ENCODE data around the gene ATP5F1A.
"Not testable (repeated sequence)": the region's sequence is repeated elsewhere in the genome, so short reads cannot be mapped to it uniquely, and the experiment has no call there.

ATP5F1A gene

DNA sequence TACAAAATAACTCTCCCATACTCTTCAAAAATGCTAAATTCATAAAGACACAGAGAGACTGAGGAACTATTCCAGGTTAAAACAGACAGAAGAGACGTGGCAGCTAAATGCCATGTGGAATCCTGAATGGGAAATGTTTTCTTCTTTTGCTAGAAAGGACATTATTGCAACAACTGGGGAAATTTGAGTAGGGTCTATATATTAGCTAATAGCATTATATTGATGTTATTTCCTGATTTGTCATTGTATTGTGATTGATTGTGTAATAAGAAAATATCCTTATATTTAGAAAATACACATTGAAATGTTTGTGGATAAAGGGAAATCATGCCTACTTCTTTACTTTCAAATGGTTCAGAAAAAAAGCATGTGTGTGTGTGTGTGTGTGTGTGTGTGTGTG lies 49.5 kb downstream of the ATP5F1A start:
- no peak for DNase-seq (ENCODE audit: low read depth in 4 of 4, low spot score in 1 of 4)

DNA sequence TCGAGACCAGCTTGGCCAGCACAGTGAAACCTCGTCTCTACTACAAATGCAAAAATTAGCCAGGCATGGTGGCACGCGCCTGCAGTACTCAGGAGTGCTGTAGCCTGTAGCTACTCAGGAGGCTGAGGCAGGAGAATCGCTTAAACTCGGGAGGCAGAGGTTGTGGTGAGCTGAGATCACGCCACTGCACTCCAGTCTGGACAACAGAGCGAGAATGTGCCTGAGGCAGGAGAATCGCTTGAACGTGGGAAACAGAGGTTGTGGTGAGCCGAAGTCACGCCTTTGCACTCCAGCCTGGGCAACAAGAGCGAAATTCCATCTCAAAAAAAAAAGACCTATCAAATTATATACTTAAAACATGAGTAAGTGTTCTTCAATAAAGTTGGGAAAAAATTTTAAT lies 50.7 kb downstream of the ATP5F1A start:
- DNase-seq (ENCODE audit: low read depth in 4 of 4, low spot score in 1 of 4), result not testable (repeated sequence)

DNA sequence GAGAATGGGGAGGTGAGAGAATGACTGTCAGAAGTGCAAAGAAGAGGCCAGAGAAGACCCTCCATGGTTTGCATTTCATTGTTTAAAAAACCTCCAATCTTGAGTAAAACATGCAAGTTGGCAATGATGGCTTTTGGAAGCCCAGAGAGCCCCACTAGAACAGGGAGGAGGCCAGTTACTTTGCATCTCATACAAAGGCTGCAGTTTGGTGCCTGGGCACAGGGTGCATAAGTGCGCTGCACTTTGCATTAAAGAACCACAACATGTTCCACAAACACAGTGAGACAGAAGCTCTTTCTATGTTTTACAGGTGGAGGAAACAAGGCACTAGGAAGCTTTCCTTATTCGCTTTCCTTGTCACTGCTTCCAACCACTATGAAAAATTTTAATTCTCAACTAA lies 51.4 kb downstream of the ATP5F1A start:
- DNase-seq (ENCODE audit: low read depth in 4 of 4, low spot score in 1 of 4), result no peak

DNA sequence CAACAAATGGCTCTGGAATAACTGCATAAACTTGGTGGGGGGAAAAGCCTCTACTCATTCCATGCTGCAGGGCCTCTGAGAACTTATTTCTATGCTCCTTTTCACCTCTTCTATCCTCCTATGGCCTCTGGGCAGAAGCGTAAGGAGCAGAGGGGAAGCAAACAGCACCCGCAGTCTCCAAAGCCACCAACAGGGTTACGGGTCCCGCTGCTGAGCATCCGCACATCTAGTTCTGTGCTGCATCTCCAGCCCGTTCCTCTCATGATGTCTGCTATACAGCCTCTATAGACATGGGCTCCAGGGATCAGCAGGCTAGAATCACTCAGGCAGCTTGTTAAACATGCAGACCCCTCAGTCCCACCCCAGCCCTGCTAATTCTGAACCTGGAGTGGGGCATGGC lies 52.0 kb downstream of the ATP5F1A start:
- no peak for DNase-seq (ENCODE audit: low read depth in 4 of 4, low spot score in 1 of 4)

DNA sequence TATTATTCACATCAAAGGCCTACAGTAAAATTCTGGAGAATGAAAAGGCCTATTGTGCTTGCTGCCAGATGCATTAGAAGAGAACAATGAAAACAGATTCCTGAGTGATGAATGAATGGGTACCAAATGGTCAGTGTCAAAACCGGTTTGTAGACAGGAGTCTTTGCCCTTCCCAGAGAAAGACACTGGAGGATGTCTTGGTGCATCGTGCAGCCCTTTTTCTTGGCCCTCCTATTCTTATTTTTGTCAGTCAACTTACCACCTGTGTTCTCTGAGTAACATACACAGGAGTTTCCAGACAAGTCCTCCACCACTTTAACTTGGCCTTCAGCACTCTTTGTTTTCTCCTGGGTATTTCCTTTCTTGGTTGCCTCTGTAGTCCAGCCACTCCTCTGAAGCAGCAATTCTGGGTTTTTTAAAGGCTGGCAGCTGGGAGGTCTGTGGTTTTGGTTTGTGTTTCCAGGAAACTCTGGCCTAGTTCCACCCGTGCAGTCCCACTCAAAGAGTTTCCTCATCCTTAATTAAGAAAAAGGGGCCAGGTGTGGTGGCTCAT lies 55.4 kb downstream of the ATP5F1A start:
- DNase-seq (ENCODE audit: low read depth in 4 of 4, low spot score in 1 of 4), result no peak

DNA sequence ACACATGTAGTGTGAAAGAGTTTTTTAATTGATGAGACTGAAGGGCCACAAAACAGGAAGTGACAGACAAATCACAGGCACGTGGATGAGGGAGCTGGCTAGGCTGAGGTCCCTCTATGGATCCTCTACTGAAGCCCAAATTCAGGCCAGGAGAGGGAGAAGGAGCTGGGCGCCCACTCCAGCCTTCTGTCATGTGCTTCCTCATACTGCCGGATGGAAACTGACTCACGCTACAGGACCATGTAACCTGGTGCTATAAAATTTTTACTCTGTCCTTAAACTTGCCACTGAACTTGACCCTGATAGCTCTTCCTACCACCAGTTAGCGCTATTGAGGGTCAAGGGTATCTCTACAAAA lies 57.4 kb downstream of the ATP5F1A start:
- no peak for DNase-seq (ENCODE audit: low read depth in 4 of 4, low spot score in 1 of 4)

DNA sequence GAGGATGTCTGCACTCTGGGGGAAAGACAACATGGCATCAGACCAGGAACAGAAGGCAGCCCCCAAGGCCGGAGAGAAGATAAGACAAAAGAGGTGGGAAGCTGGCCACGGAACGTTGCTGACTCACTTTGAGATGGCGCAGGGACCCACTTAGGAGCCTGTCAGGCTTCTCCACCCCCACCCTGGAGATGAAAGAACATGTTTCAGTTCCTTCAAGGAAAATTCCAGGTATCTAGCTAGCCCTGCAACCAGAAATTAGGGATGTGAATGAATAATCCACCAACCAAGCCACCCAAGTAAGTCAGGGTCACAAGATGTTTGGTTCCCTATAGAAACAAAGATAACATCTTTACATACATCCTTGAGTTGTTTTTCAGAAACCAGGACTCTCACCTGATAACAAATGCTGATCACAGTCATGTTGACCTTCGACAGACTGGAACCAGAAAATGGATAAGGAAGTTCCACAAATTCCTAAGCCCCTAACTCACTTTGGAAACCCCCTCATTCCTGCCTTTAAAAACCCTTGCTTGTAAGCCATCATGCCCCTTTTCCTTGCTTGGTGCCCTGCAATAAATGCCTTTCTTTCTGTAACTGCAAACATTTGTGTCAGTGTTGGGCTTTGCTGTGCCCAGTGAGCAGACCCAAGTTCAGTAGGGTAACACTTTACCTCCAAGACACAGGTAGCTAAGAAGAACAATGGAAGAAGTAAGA lies 57.9 kb downstream of the ATP5F1A start:
- DNase-seq (ENCODE audit: low read depth in 4 of 4, low spot score in 1 of 4), result no peak

DNA sequence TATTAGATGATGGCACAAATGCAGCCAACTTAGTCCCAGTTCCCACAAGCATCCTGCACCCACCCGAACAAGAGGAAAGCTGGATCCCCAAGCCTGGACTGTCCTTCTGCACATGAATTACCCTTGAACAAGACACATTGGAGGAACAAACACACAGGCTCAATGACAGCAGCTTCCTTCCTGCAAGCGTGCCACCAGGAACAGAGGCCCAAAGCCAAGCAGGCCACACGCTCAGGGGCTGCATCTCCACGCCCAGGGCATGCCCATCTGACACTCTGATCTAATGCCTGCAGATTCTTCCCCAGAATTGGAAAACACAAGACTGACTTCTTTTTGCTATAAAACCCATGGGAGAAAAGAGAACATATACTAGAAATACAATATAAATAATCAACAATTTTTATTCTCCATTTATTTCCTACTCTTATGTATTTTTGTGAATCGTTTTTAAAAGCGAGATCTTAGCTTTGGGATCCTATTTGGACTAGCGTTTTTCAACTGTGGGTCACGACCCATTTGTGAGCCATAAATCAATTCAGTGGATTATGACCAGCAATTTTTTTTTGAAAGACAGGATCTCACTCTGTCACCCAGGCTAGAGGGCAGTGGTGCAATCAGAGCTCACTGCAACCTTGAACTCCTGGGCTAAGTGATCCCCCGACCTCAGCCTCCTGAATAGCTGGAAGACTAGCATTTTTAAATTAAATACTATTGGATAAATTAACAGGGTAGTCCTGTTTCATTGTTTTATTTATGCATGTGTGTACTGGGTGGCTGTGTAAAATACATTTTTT lies 60.4 kb downstream of the ATP5F1A start:
- DNase-seq (ENCODE audit: low read depth in 4 of 4, low spot score in 1 of 4), result no peak

DNA sequence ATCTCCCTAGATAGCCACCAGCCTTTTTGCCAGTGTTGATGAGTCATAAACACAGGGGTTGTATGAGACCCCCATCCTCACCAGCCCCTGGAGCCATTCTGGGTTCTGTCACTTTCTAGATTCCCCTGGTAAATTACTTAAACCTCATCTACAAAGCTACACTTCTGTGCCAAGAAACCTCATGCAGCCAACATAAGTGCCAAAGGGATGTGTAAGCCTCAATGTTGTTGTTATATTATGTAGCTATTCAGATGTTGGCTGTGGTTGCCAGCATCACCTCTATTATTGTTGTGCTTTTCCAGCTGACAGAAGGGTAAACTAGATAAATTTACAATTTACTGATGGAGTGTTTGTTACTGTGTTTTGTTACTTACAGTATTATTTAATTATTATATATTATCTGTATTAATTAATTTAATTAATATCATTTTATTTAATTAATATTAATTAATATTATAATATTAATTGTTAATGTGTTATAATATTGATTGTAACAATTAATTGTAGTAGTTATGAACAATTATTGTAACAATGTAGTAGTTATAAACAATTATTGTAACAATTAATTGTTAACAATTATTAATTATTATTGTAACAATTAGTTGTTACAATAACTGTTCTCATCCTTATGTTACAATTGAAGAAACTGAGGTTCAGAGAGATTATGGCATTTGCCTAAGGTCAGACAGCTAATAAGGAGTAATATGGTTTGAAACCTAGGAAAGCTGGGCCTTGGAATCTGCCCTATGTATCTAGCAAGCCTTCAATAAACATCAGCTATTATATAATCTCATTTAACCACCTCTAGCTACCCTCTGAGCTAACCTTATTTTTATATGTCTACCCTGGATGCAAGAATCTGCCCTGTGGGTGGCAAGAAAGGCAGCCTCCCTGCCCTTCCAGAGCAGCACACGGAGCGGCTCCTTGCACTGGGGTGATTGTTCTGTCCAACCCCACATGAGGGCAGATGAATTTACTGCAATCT lies 62.1 kb downstream of the ATP5F1A start:
- no peak for DNase-seq (ENCODE audit: low read depth in 4 of 4, low spot score in 1 of 4)

DNA sequence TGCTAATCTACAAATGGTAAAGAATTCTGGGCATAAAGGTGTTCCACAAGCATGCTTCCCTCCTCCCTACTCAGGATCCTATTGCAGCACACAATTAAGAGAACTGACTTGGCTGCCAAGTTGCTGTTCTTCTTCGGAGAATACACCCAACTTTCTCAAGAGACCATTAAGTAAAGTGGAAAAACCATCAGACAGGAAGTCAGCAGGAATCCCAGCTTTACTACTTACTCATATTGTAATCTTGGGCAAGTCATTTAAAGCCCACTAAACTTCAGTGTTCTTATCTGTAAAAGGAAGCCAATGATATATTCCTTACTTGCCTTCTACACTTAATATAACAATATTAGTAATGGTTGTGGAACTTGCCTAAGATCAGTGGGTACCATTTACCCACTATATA lies 63.9 kb downstream of the ATP5F1A start:
- no peak for DNase-seq (ENCODE audit: low read depth in 4 of 4, low spot score in 1 of 4)

DNA sequence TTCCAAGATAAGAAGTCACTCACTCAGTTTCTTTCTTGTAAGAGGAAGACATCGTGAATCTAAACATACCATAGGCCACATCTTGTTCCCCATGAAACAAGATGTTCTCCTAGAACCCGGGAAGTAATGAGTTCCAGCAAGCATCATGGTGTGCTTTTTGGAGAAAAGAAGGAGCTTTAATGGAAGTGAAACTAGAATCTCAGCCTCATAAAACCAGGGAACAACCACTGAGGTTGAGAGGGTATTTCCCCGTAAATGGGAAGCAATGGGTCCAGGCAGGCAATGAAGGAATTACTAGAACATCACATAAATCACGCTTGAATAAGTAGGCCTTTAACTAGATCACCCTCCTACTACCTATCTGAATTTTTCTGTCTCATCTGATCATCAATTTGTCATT lies 66.4 kb downstream of the ATP5F1A start:
- DNase-seq (ENCODE audit: low read depth in 4 of 4, low spot score in 1 of 4), result no peak
